H1 (cell line): ENCODE measurements around the gene AGBL5. TPM values are rescaled to one million over a fixed set of nuclear protein-coding genes. Genes with fewer than 3 reads are reported as not detected.

ENCODE experiments used
- CTCF ChIA-PET: fragments of 300-600 bp; sonication (Branson Sonifier 250); formaldehyde crosslinking; loops from one replicate; lab custom pipeline; 2021; ENCODE audit not compliant: partially characterized antibody; lab: Charles Lee
- POLR2A ChIA-PET: fragments of 300-600 bp; sonication (Branson Sonifier 250); formaldehyde crosslinking; loops from one replicate; lab custom pipeline; 2021; ENCODE audit warnings: inconsistent platforms; ENCODE audit not compliant: partially characterized antibody; lab: Charles Lee
- DNase-seq, 2 experiments: peaks; one replicate each; pipeline versions ENCODE4 v3.0.0 to v3.0.0-alpha.2; 2010 to 2022; ENCODE audit warnings: low spot score in 2 of 2, low read depth in 1 of 2, mixed read lengths in 1 of 2
- FAIRE-seq: peaks from 2 replicates; lab custom pipeline; 2011; peaks lifted over from hg19 to GRCh38; lab: Jason Lieb, UNC
- H2AFZ ChIP-seq: 2 replicates; pipeline ENCODE4 v1.8.1; 2012; ENCODE audit warnings: low read length, inconsistent platforms
- H2AK5ac ChIP-seq: 2 replicates; pipeline ENCODE4 v1.6.1; 2013; ENCODE audit warnings: low read depth, low read length
- H2BK120ac ChIP-seq: replicated peaks from 2 replicates; pipeline ENCODE3; 2013; ENCODE audit warnings: low read depth, low read length, inconsistent platforms
- H2BK12ac ChIP-seq: 2 replicates; pipeline ENCODE4 v1.6.1; 2013; ENCODE audit warnings: low read depth, low read length
- H2BK15ac ChIP-seq: 2 replicates; pipeline ENCODE4 v1.6.1; 2013; ENCODE audit warnings: low read length
- H2BK20ac ChIP-seq: 2 replicates; pipeline ENCODE4 v1.6.1; 2013; ENCODE audit warnings: low read length
- H2BK5ac ChIP-seq: 2 replicates; pipeline ENCODE4 v1.6.1; 2013; ENCODE audit warnings: low read depth, low read length
- H3K14ac ChIP-seq: 2 replicates; pipeline ENCODE4 v1.6.1; 2013; ENCODE audit warnings: inconsistent platforms; ENCODE audit not compliant: insufficient read length
- H3K18ac ChIP-seq: 2 replicates; pipeline ENCODE4 v1.6.1; 2013; ENCODE audit warnings: low read length; ENCODE audit errors: extremely low read depth
- H3K23ac ChIP-seq: 2 replicates; pipeline ENCODE4 v1.6.1; 2013; ENCODE audit warnings: inconsistent platforms; ENCODE audit not compliant: insufficient read length
- H3K23me2 ChIP-seq: 2 replicates; pipeline ENCODE4 v1.6.1; 2013; ENCODE audit warnings: low read depth, low read length
- H3K27ac ChIP-seq: 2 replicates; pipeline ENCODE4 v1.6.1; 2011; ENCODE audit warnings: low read depth, low read length, inconsistent platforms
- H3K27me3 ChIP-seq, 4 experiments: replicated peaks in 1 of 4; 1 replicate in 1 of 4; 2 replicates in 3 of 4; pipeline versions ENCODE4 v1.6.1 to v1.8.1; 2011 to 2013; ENCODE audit warnings: low read length in 3 of 4, mild to moderate bottlenecking in 3 of 4, inconsistent platforms in 2 of 4, mixed read lengths in 2 of 4, moderate library complexity in 1 of 4; ENCODE audit not compliant: control insufficient read depth in 3 of 4, insufficient read depth in 3 of 4; ENCODE audit errors: extremely low read depth in 1 of 4
- H3K36me3 ChIP-seq, 4 experiments: 2 replicates each; pipeline versions ENCODE4 v1.6.1 to v1.8.1; 2011 to 2013; ENCODE audit warnings: mild to moderate bottlenecking in 4 of 4, low read length in 3 of 4, moderate library complexity in 2 of 4, control low read depth in 1 of 4, inconsistent platforms in 1 of 4; ENCODE audit not compliant: insufficient read depth in 4 of 4, control insufficient read depth in 2 of 4
- H3K4ac ChIP-seq: replicated peaks from 2 replicates; pipeline ENCODE3; 2013; ENCODE audit warnings: low read length, low read depth, mixed read lengths, inconsistent platforms; ENCODE audit not compliant: insufficient read length
- H3K4me1 ChIP-seq, 4 experiments: replicated peaks in 1 of 4; 1 replicate in 1 of 4; 2 replicates in 3 of 4; pipeline versions ENCODE4 v1.6.1 to v1.8.1; 2011 to 2013; ENCODE audit warnings: low read length in 3 of 4, inconsistent platforms in 2 of 4, mixed read lengths in 1 of 4; ENCODE audit not compliant: insufficient read depth in 4 of 4, control insufficient read depth in 3 of 4
- H3K4me2 ChIP-seq, 2 experiments: 2 replicates each; pipeline versions ENCODE4 v1.6.1 to v1.8.1; 2011 to 2013; ENCODE audit warnings: low read depth in 2 of 2, low read length in 2 of 2, control low read depth in 1 of 2, inconsistent platforms in 1 of 2, mild to moderate bottlenecking in 1 of 2; ENCODE audit not compliant: insufficient read depth in 1 of 2
- H3K4me3 ChIP-seq, 4 experiments: fragments of 200-600, 300-600 bp in 1 of 4; sonication (generic), shearing (Covaris generic), sonication (Bioruptor Twin) in 1 of 4; 2 replicates each; pipeline versions ENCODE4 v1.5.1 to v1.8.1; 2011 to 2016; ENCODE audit warnings: low read length in 4 of 4, low read depth in 3 of 4, control low read depth in 2 of 4, inconsistent platforms in 2 of 4, mild to moderate bottlenecking in 2 of 4, mixed read lengths in 1 of 4, moderate library complexity in 1 of 4; ENCODE audit not compliant: insufficient read depth in 2 of 4; ENCODE audit errors: extremely low read depth in 1 of 4
- H3K56ac ChIP-seq: replicated peaks from 2 replicates; pipeline ENCODE3; 2013; ENCODE audit warnings: low read depth, mild to moderate bottlenecking, mixed read lengths, low read length, inconsistent platforms; ENCODE audit not compliant: insufficient read length
- H3K79me1 ChIP-seq: 2 replicates; pipeline ENCODE4 v1.6.1; 2013; ENCODE audit warnings: low read depth, low read length, control low read depth
- H3K79me2 ChIP-seq, 2 experiments: 2 replicates each; pipeline versions ENCODE4 v1.6.1 to v1.8.1; 2012 to 2013; ENCODE audit warnings: low read length in 2 of 2, mild to moderate bottlenecking in 2 of 2, inconsistent platforms in 1 of 2; ENCODE audit not compliant: insufficient read depth in 2 of 2, control insufficient read depth in 1 of 2
- H3K9ac ChIP-seq, 4 experiments: replicated peaks in 1 of 4; 1 replicate in 1 of 4; 2 replicates in 3 of 4; pipeline versions ENCODE4 v1.6.1 to v1.8.1; 2011 to 2013; ENCODE audit warnings: low read depth in 3 of 4, low read length in 3 of 4, control low read depth in 2 of 4, mild to moderate bottlenecking in 2 of 4, moderate library complexity in 2 of 4, inconsistent platforms in 1 of 4; ENCODE audit errors: extremely low read depth in 1 of 4
- H3K9me3 ChIP-seq, 2 experiments: 2 replicates each; pipeline versions ENCODE4 v1.6.1 to v1.8.1; 2012 to 2013; ENCODE audit warnings: mild to moderate bottlenecking in 2 of 2, moderate library complexity in 2 of 2, control low read depth in 1 of 2, inconsistent platforms in 1 of 2, low read depth in 1 of 2, low read length in 1 of 2, mixed read lengths in 1 of 2; ENCODE audit not compliant: insufficient read depth in 2 of 2
- H4K20me1 ChIP-seq, 2 experiments: replicated peaks in 1 of 2; 2 replicates each; pipeline versions ENCODE3 to v1.8.1; 2011 to 2013; ENCODE audit warnings: inconsistent platforms in 2 of 2, low read length in 2 of 2, mild to moderate bottlenecking in 1 of 2; ENCODE audit not compliant: insufficient read depth in 2 of 2, control insufficient read depth in 1 of 2
- H4K5ac ChIP-seq: 2 replicates; pipeline ENCODE4 v1.6.1; 2013; ENCODE audit warnings: low read length, low read depth, mixed read lengths, inconsistent platforms; ENCODE audit not compliant: insufficient read length
- H4K8ac ChIP-seq: 2 replicates; pipeline ENCODE4 v1.8.0; 2013; ENCODE audit warnings: mild to moderate bottlenecking, moderate library complexity, low read length, inconsistent platforms; ENCODE audit not compliant: insufficient read depth; ENCODE audit errors: extremely low read depth
- H4K91ac ChIP-seq: replicated peaks from 2 replicates; pipeline ENCODE3; 2013; ENCODE audit warnings: low read length, mixed read lengths, inconsistent platforms; ENCODE audit not compliant: insufficient read length
- CBX5 ChIP-seq: fragments of 300-800, 300-1000 bp; sonication (generic); IDR thresholded peaks from 2 replicates; pipeline ENCODE4 v1.7.1; 2016; ENCODE audit warnings: antibody characterized with exemption, low read length, low read depth
- CHD2 ChIP-seq: IDR thresholded peaks from 2 replicates; pipeline ENCODE4 v1.6.1; 2012; ENCODE audit warnings: low read length, improper control_type of control experiment
- CTBP2 ChIP-seq: IDR thresholded peaks from 2 replicates; pipeline ENCODE4 v1.7.0; 2011; ENCODE audit warnings: borderline replicate concordance, mild to moderate bottlenecking, moderate library complexity, mixed read lengths, low read length; ENCODE audit not compliant: insufficient read depth, insufficient read length
- HDAC2 ChIP-seq, 2 experiments: fragments of 300-600 bp in 1 of 2; sonication (generic) in 1 of 2; IDR thresholded peaks; 2 replicates each; pipeline ENCODE4 v1.6.1; 2011 to 2012; ENCODE audit warnings: low read depth in 2 of 2, low read length in 2 of 2, mild to moderate bottlenecking in 2 of 2, moderate library complexity in 2 of 2, borderline replicate concordance in 1 of 2, inconsistent platforms in 1 of 2
- KDM1A ChIP-seq: fragments of 200-600, 300-600 bp; sonication (generic); IDR thresholded peaks from 2 replicates; pipeline ENCODE4 v1.7.1; 2016; ENCODE audit warnings: mild to moderate bottlenecking, low read length, borderline replicate concordance
- NRF1 ChIP-seq: IDR thresholded peaks from 2 replicates; pipeline ENCODE4 v1.6.1; 2011; ENCODE audit warnings: mild to moderate bottlenecking, low read depth, low read length, improper control_type of control experiment
- RXRA ChIP-seq: IDR thresholded peaks from 2 replicates; pipeline ENCODE4 v1.6.1; 2011; ENCODE audit warnings: low read depth, mild to moderate bottlenecking, low read length, moderate library complexity; ENCODE audit not compliant: insufficient read depth
- TAF7 ChIP-seq: optimal IDR thresholded peaks from 2 replicates; pipeline ENCODE3; 2011; ENCODE audit warnings: low read depth, mild to moderate bottlenecking, inconsistent platforms, low read length, moderate library complexity, borderline replicate concordance
- TCF12 ChIP-seq: IDR thresholded peaks from 2 replicates; pipeline ENCODE4 v1.6.1; 2011; ENCODE audit warnings: low read depth, mild to moderate bottlenecking, low read length
- WGBS, 2 experiments: shearing (Covaris generic) in 1 of 2; methylation state at CpG; one replicate each; pipeline versions ENCODE4 v1.1.6 to v1.1.7; 2013 to 2015; ENCODE audit warnings: low lambda C conversion rate in 2 of 2, mixed read lengths in 2 of 2, inconsistent platforms in 1 of 2, low coverage in 1 of 2, missing lambda C conversion rate in 1 of 2; ENCODE audit not compliant: insufficient replicate concordance in 2 of 2, insufficient coverage in 1 of 2, insufficient read length in 1 of 2; ENCODE audit errors: extremely low coverage in 1 of 2, missing lambda C conversion rate in 1 of 2; 5-methylcytosine and 5-hydroxymethylcytosine counted together
- polyA plus RNA-seq, 7 experiments: library from polyadenylated mRNA; depleted of rRNA in 3 of 7; stranded (reverse) in 5 of 7; unstranded in 2 of 7; fragments of >200 nt in 5 of 7; fragments of 200-250 nt in 2 of 7; gene quantifications; 1 replicate in 5 of 7; 2 replicates in 1 of 7; 4 replicates in 1 of 7; pipeline versions ENCODE4 v1.2.1 to v1.2.3, GENCODE V29; 2011 to 2013; ENCODE audit warnings: missing spikeins in 2 of 7, mixed read lengths in 2 of 7
- total RNA-seq: library from RNA; stranded (reverse); fragmentation: NEBNext Ultra II Directional; extraction: Animal tissue kit (Norgen Biotek cat#: 25700); gene quantifications from 2 replicates; pipeline ENCODE4 v1.2.1, GENCODE V29; 2021
- TF ChIP-seq, protein P1 (sequence below): IDR thresholded peaks from 2 replicates; pipeline ENCODE4 v1.6.1; 2011; ENCODE audit warnings: low read depth, mild to moderate bottlenecking, low read length; ENCODE audit not compliant: insufficient read depth

Gene AGBL5
- total and polyA plus RNA-seq, 2 of the 8 experiments (the other 6 are each of a cell fraction or from before 2014, with no cell fraction given) = 45.4 to 62.0 TPM

DNA sequence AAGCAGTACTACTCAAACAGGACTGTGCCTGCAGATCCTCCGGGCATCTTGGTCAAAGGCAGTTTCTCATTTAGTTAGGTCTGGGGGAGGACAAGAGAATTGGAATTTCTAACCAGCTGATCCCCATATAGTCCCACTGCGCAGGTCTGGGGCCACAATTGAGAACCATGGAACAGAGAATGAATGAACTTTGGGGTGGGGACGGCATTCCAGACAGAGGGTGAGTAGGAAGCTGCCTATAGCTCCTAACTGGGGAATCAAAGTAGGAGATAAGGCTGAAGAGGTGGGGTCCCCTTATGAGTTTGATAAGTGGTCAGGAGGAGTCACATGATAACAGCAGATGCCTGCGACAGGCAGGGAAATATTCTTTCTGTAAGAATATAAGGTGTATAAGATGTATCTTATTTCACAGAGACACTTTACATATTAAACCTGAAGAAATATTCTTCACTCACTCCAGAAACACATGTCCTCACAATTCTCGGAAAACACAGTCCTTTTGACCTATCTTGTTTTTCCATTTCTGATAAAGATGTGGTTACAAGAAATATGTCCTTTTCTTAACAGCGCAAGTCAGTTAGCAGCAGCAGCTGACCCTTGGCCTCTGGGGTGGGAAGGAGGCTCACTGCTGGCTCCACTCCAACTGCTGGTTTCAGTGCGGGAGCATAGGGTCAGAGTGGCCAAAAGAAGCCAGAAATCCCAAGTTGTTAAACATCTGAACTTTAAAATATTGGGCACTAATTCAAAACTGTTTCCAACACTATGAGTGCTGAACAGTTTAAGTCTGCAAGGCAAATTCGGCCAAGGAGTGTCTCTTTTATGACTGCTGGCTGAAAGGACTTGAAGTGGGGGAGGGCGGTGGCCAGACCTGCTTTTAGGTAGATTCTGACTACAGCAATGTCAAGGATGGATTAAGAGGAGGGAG, 31.3 kb upstream of the AGBL5 start:
- Histone ChIP-seq H3K14ac (no peak overlapping the region), H3K27me3 (no peaks in the 10 kb centered on the region; a peak in 1 of 7 replicates), H2BK20ac (no peak overlapping the region), H3K9me3 (no peaks in the 10 kb centered on the region), H3K79me1 (no peaks in the 10 kb centered on the region), H4K20me1 (peaks cover 0 to 9% of the 10 kb centered on the region in 2 experiments), H3K4ac (no peak overlapping the region), H3K18ac (no peak overlapping the region), H3K56ac (no peak overlapping the region), H2BK120ac (no peak overlapping the region), H2BK15ac (no peak overlapping the region), H4K5ac (no peak overlapping the region), H3K23me2 (no peaks in the 10 kb centered on the region), H2AFZ (no peak overlapping the region), H3K9ac (no peak overlapping the region), H3K4me2 (no peak overlapping the region), H2BK12ac (no peak overlapping the region), H3K4me3 (no peak overlapping the region), H4K91ac (no peak overlapping the region), H3K27ac (no peak overlapping the region), H2BK5ac (no peak overlapping the region), H3K36me3 (no peaks in the 10 kb centered on the region), H2AK5ac (no peak overlapping the region), H4K8ac (no peak overlapping the region), H3K79me2 (no peaks in the 10 kb centered on the region), H3K23ac (no peak overlapping the region), H3K4me1 (peaks cover 3 to 9% (median 6%) of the 10 kb centered on the region in 4 experiments; a peak in 6 of 7 replicates)
- FAIRE-seq = no peak
- ChIA-PET POLR2A (interaction anchor here (0.6 kb wide), 1 partner anchor 65 kb away, joined by 4 read pairs; no protein-coding TSS in a partner anchor), CTCF (interaction anchor here (0.7 to 12.3 kb wide), 5 partner anchors 15 to 173 kb away, joined by 3 to 416 read pairs (median 63); partner anchors contain the start of genes DPYSL5 and MAPRE3)
- no peak for DNase-seq
- 81% methylated on average over 9 of the region's 9 CpGs; no CpG with 5 or more reads in 1 of the 2 experiments for WGBS, 2 experiments
- TF ChIP-seq TAF7 = no peak
- TF ChIP-seq CHD2 = no peak
- TF ChIP-seq, protein P1, sequence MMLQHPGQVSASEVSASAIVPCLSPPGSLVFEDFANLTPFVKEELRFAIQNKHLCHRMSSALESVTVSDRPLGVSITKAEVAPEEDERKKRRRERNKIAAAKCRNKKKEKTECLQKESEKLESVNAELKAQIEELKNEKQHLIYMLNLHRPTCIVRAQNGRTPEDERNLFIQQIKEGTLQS = no peak
- TF ChIP-seq HDAC2 (IDR thresholded peaks at IDR 0.05; ENCODE audit: borderline replicate concordance in 1 of 2, low read depth in 2 of 2, low read length in 2 of 2) = no peak
- no peak for TF ChIP-seq RXRA
- no peak for TF ChIP-seq CTBP2
- TF ChIP-seq CBX5 = no peak
- no peak for TF ChIP-seq KDM1A
- TF ChIP-seq NRF1 = no peak
- TF ChIP-seq TCF12 = no peak
